ENCODE data around the gene IRF3. TPM values are rescaled to one million over a fixed set of nuclear protein-coding genes. Genes with fewer than 3 reads are reported as not detected.

Gene IRF3
- total and polyA plus RNA-seq, 10 of the 15 experiments (the other 5 are each of a cell fraction or from before 2014, with no cell fraction given), result 5.5 to 110 (median 63.4) TPM

DNA sequence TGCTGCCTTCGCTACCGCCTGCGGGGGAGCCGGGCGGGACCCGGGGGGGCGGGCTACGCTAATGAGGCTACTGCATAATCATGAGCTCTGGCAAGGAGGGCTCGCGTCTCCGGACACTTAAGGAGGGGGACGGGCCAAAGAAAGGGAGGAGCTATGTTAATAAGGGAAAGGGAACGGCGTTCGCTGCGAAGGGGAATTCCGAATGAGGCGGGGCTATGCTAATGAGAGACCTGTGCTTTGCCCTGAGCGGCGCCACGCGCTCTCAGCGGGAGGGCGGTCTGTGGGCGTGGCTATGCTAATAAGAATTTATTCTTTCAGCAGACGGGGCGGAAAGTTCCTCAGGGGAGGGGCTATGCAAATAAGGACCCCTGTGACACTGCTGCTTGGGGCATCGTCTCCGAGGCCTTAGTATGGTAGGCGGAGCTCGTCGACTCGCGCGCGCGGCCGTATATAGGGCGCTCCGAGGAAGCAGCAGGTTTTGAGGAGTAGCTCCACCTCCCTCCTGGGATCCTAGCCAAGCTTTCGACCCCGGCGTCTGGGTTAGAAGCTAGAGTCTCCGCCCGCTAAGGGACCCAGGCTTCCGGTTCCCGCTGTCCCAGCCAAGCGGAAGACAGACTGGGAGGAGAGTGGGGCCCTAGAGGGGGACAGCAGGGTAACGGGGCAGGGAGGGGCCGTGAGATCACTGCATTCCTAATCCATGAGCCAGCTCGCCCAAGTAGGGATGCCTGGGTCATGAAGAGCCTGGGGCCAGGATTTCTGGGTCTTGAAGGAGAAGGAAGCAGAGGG is 25.4 kb downstream of the IRF3 start, which contains the start of gene RRAS (continued):
- peak; percentile 54 for TF ChIP-seq SKIL (IDR thresholded peaks at IDR 0.05; ENCODE audit: low read depth, poor library complexity, severe bottlenecking)
- peak in 1 of 2 experiments; percentile 73; a peak in 2 of 4 replicates for TF ChIP-seq IKZF2 (IDR thresholded peaks at IDR 0.05)
- TF ChIP-seq IKZF1 (conservative IDR thresholded peaks at IDR 0.05), result peak; percentile 77
- no peak for TF ChIP-seq BRCA1 (IDR thresholded peaks at IDR 0.05; ENCODE audit: low read depth, low read length)
- no peak for TF ChIP-seq MYB (IDR thresholded peaks at IDR 0.05; ENCODE audit: borderline replicate concordance, low read depth, low read length)
- TF ChIP-seq GABPA (IDR thresholded peaks at IDR 0.05; ENCODE audit: low read depth), result peak; percentile 69; the same call in 1 of the 2 replicates
- 0 out of 2 replicates have a peak, but pooled peaks have one; percentile 23 for TF ChIP-seq RCOR1 (conservative IDR thresholded peaks at IDR 0.05; ENCODE audit: low read depth, low read length)
- TF ChIP-seq ZZZ3 (IDR thresholded peaks at IDR 0.05; ENCODE audit: control insufficient read depth, insufficient read length, low read depth), result no peak
- peak; percentile 34; the same call in 1 of the 2 replicates for TF ChIP-seq HCFC1 (IDR thresholded peaks at IDR 0.05; ENCODE audit: low read length)
- TF ChIP-seq NKRF (conservative IDR thresholded peaks at IDR 0.05), result no peak
- no peak for TF ChIP-seq KAT2A (conservative IDR thresholded peaks at IDR 0.05; ENCODE audit: control insufficient read depth, low read depth, low read length)
- TF ChIP-seq CTCF (IDR thresholded peaks at IDR 0.05 in 2 of 3, conservative IDR thresholded peaks at IDR 0.05 in 1 of 3; ENCODE audit: control insufficient read depth in 2 of 3, extremely low read depth in 1 of 3, insufficient read depth in 1 of 3, low read depth in 3 of 3, low read length in 3 of 3), result no peak
- TF ChIP-seq TCF12 (IDR thresholded peaks at IDR 0.05; ENCODE audit: low read depth, low read length), result no peak
- TF ChIP-seq, protein P1, sequence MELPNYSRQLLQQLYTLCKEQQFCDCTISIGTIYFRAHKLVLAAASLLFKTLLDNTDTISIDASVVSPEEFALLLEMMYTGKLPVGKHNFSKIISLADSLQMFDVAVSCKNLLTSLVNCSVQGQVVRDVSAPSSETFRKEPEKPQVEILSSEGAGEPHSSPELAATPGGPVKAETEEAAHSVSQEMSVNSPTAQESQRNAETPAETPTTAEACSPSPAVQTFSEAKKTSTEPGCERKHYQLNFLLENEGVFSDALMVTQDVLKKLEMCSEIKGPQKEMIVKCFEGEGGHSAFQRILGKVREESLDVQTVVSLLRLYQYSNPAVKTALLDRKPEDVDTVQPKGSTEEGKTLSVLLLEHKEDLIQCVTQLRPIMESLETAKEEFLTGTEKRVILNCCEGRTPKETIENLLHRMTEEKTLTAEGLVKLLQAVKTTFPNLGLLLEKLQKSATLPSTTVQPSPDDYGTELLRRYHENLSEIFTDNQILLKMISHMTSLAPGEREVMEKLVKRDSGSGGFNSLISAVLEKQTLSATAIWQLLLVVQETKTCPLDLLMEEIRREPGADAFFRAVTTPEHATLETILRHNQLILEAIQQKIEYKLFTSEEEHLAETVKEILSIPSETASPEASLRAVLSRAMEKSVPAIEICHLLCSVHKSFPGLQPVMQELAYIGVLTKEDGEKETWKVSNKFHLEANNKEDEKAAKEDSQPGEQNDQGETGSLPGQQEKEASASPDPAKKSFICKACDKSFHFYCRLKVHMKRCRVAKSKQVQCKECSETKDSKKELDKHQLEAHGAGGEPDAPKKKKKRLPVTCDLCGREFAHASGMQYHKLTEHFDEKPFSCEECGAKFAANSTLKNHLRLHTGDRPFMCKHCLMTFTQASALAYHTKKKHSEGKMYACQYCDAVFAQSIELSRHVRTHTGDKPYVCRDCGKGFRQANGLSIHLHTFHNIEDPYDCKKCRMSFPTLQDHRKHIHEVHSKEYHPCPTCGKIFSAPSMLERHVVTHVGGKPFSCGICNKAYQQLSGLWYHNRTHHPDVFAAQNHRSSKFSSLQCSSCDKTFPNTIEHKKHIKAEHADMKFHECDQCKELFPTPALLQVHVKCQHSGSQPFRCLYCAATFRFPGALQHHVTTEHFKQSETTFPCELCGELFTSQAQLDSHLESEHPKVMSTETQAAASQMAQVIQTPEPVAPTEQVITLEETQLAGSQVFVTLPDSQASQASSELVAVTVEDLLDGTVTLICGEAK (IDR thresholded peaks at IDR 0.05; ENCODE audit: borderline replicate concordance), result peak; percentile 70; the same call in 1 of the 2 replicates
- TF ChIP-seq STAT1 (conservative IDR thresholded peaks at IDR 0.05), result 0 out of 2 replicates have a peak, but pooled peaks have one; percentile 42
- TF ChIP-seq TBL1XR1 (IDR thresholded peaks at IDR 0.05; ENCODE audit: low read depth, low read length), result peak; percentile 12; the same call in 1 of the 2 replicates
- peak; percentile 84 for TF ChIP-seq POLR2AphosphoS5 (IDR thresholded peaks at IDR 0.05; ENCODE audit: low read length)
- no peak for TF ChIP-seq YY1 (IDR thresholded peaks at IDR 0.05; ENCODE audit: low read depth, low read length)
- TF ChIP-seq SIX5 (IDR thresholded peaks at IDR 0.05; ENCODE audit: low read depth, low read length, severe bottlenecking), result peak; percentile 1
